GM19351 (cell line): Measurements from ENCODE around the gene FAM118A.
"Not testable (repeated sequence)": the region's sequence is repeated elsewhere in the genome, so short reads cannot be mapped to it uniquely, and the experiment has no call there.

Experiments used
- ATAC-seq: cut with Tn5 transposase; IDR thresholded peaks from one replicate; pipeline ENCODE4 v1.9.1; 2021; ENCODE audit warnings: mild to moderate bottlenecking, moderate library complexity; ENCODE audit not compliant: unreplicated experiment

Gene FAM118A

GRCh38 chr22:45366713-45367112 is 57.0 kb downstream of the FAM118A start:
- ATAC-seq = no peak

GRCh38 chr22:45373592-45373991 is 63.9 kb downstream of the FAM118A start:
- not testable (repeated sequence) for ATAC-seq

GRCh38 chr22:45376009-45376408 is 66.3 kb downstream of the FAM118A start:
- ATAC-seq = no peak

GRCh38 chr22:45376703-45377102 is 67.0 kb downstream of the FAM118A start:
- no peak for ATAC-seq

GRCh38 chr22:45381348-45381747 is 71.6 kb downstream of the FAM118A start:
- ATAC-seq = no peak

GRCh38 chr22:45389546-45389945 is 79.8 kb downstream of the FAM118A start:
- ATAC-seq = no peak
